A673 (cell line): Measurements from ENCODE around the gene SLC15A4. TPM values are rescaled to one million over a fixed set of nuclear protein-coding genes. Genes with fewer than 3 reads are reported as not detected.

Experiments
- BruUV-seq: library from RNA; stranded (reverse); fragments of 400-500 nt; replicated peaks from 2 replicates; lab custom pipeline; 2021; lab: Mats Ljungman, UMichigan
- CTCF ChIA-PET: fragments of 300-600 bp; sonication (Branson Sonifier 250); formaldehyde crosslinking; loops from one replicate; lab custom pipeline; 2022; ENCODE audit warnings: antibody characterized with exemption; lab: Charles Lee
- POLR2A ChIA-PET: fragments of 300-600 bp; sonication (Branson Sonifier 250); formaldehyde crosslinking; loops from one replicate; lab custom pipeline; 2022; ENCODE audit warnings: antibody characterized with exemption; ENCODE audit not compliant: low non-redundant PET; lab: Charles Lee
- DNase-seq: peaks from one replicate; pipeline ENCODE4 v3.0.0-alpha.2; 2015; ENCODE audit warnings: low spot score
- H3K27ac ChIP-seq: fragments of 200-600 bp; sonication (generic); 2 replicates; pipeline ENCODE4 v1.5.1; 2016; ENCODE audit warnings: mixed run types, low read depth, mild to moderate bottlenecking, mixed read lengths, antibody characterized with exemption, low read length; ENCODE audit not compliant: poor library complexity, severe bottlenecking
- H3K27me3 ChIP-seq: fragments of 200-600 bp; sonication (generic); replicated peaks from 2 replicates; pipeline ENCODE4 v1.6.1; 2017; ENCODE audit warnings: mixed run types, low read depth, mild to moderate bottlenecking, mixed read lengths, antibody characterized with exemption, low read length; ENCODE audit not compliant: insufficient read depth, poor library complexity
- H3K36me3 ChIP-seq: fragments of 200-600 bp; sonication (generic); 2 replicates; pipeline ENCODE4 v1.6.1; 2016; ENCODE audit warnings: mixed run types, mild to moderate bottlenecking, mixed read lengths, antibody characterized with exemption, low read length; ENCODE audit not compliant: insufficient read depth, poor library complexity, severe bottlenecking
- H3K4me1 ChIP-seq: fragments of 200-600 bp; sonication (generic); 2 replicates; pipeline ENCODE4 v1.6.1; 2017; ENCODE audit warnings: mixed run types, mild to moderate bottlenecking, mixed read lengths, antibody characterized with exemption, low read length; ENCODE audit not compliant: insufficient read depth, poor library complexity, severe bottlenecking
- H3K4me3 ChIP-seq: fragments of 200-600 bp; sonication (generic); 2 replicates; pipeline ENCODE4 v1.5.1; 2016; ENCODE audit warnings: low read depth, mixed run types, mild to moderate bottlenecking, mixed read lengths, low read length; ENCODE audit not compliant: poor library complexity, severe bottlenecking
- H3K9me3 ChIP-seq: fragments of 200-600 bp; sonication (generic); 2 replicates; pipeline ENCODE4 v1.6.1; 2016; ENCODE audit warnings: mixed run types, low read depth, mild to moderate bottlenecking, mixed read lengths, antibody characterized with exemption, low read length; ENCODE audit not compliant: poor library complexity, severe bottlenecking
- CTCF ChIP-seq: fragments of 300-800, 200-600 bp; sonication (generic); conservative IDR thresholded peaks from 2 replicates; pipeline ENCODE4 v1.5.1; 2017; ENCODE audit warnings: low read depth, mild to moderate bottlenecking, antibody characterized with exemption, low read length, moderate library complexity, mixed read lengths
- EZH2 ChIP-seq: fragments of 200-600 bp; sonication (generic); IDR thresholded peaks from 2 replicates; pipeline ENCODE4 v1.6.1; 2017; ENCODE audit warnings: borderline replicate concordance, low read depth, mild to moderate bottlenecking, mixed read lengths, antibody characterized with exemption, low read length; ENCODE audit not compliant: poor library complexity, severe bottlenecking
- intact Hi-C: fragments of 100-400 bp; cut with micrococcal nuclease; formaldehyde crosslinking; loops from one replicate; pipeline ENCODE4 v1.10.0; 2022; ENCODE audit not compliant: unreplicated experiment
- total RNA-seq: library from RNA; stranded (reverse); gene quantifications from 2 replicates; pipeline ENCODE4 v1.2.3, GENCODE V29; 2021

SLC15A4 gene
- total RNA-seq, 1 experiment from 2014 or later: 20.3 TPM

- Histone ChIP-seq H3K4me1 (no peaks in the 10 kb centered on the region), H3K4me3 (no peak overlapping the region), H3K27ac (no peak overlapping the region), H3K36me3 (no peaks in the 10 kb centered on the region), H3K27me3 (peaks cover 73% of the 10 kb centered on the region), H3K9me3 (no peaks in the 10 kb centered on the region)
- intact Hi-C loops: no loop called here
- TF ChIP-seq EZH2 (no peak), CTCF (no peak)
- no TSS peak for BruUV-seq
- ChIA-PET CTCF (no interaction called here), POLR2A (no interaction called here)
- no peak for DNase-seq
These were observed 79.8 kb downstream of the SLC15A4 start for GRCh38 chr12:128743916-128744315.

Other genes starting within 250 kb of the SLC15A4 start
- gene GLT1D1, start 29.5 kb upstream of the SLC15A4 start, total RNA-seq: not detected in 2 replicates